Astrocyte of the hippocampus (primary cell): ENCODE results near the gene CDA.

Experiments used
- DNase-seq: peaks from one replicate; pipeline ENCODE4 v3.0.0; 2011; ENCODE audit warnings: low read depth, low spot score

The CDA gene

GRCh38 chr1:20615946-20616846 lies 27.3 kb downstream of the CDA start:
- no peak for DNase-seq

GRCh38 chr1:20616847-20617487 lies 28.1 kb downstream of the CDA start:
- DNase-seq, result no peak

GRCh38 chr1:20618550-20618949 lies 29.7 kb downstream of the CDA start:
- DNase-seq, result no peak

- no peak for DNase-seq
These were observed 31.1 kb downstream of the CDA start for GRCh38 chr1:20619999-20620398.

- DNase-seq, result no peak
These were observed 32.1 kb downstream of the CDA start for GRCh38 chr1:20621012-20621411.

GRCh38 chr1:20624709-20625108 lies 35.8 kb downstream of the CDA start:
- DNase-seq, result no peak

GRCh38 chr1:20625176-20626097 lies 36.5 kb downstream of the CDA start:
- DNase-seq, result no peak

GRCh38 chr1:20626098-20626427 lies 37.2 kb downstream of the CDA start:
- DNase-seq, result no peak

- DNase-seq, result no peak
These were observed 37.6 kb downstream of the CDA start for GRCh38 chr1:20626524-20626923.

- no peak for DNase-seq
These were observed 41.8 kb downstream of the CDA start for GRCh38 chr1:20630729-20631128.

GRCh38 chr1:20632386-20632785 lies 43.5 kb downstream of the CDA start:
- DNase-seq, result no peak

- peak; percentile 90 for DNase-seq
These were observed 44.5 kb downstream of the CDA start, which contains the start of gene PINK1 for GRCh38 chr1:20633190-20634064. PINK1 (plus strand) TSS chr1:20633458; CDS start chr1:20633549, 91 bp downstream.

GRCh38 chr1:20634065-20634593 lies 45.2 kb downstream of the CDA start:
- DNase-seq, result peak; percentile 42

- peak; percentile 66 for DNase-seq
These were observed 45.7 kb downstream of the CDA start for GRCh38 chr1:20634594-20635084.

GRCh38 chr1:20636785-20637347 lies 48.0 kb downstream of the CDA start:
- no peak for DNase-seq

- DNase-seq, result peak; percentile 72
These were observed 51.3 kb downstream of the CDA start for GRCh38 chr1:20640183-20640597.

GRCh38 chr1:20641975-20642374 lies 53.1 kb downstream of the CDA start:
- no peak for DNase-seq

- no peak for DNase-seq
These were observed 54.2 kb downstream of the CDA start for GRCh38 chr1:20643080-20643479.

- no peak for DNase-seq
These were observed 55.5 kb downstream of the CDA start for GRCh38 chr1:20644416-20644815.

GRCh38 chr1:20645414-20645813 lies 56.5 kb downstream of the CDA start:
- no peak for DNase-seq
